Smooth muscle cell (in vitro differentiated cells): Measurements from ENCODE around the gene DNAH8. TPM values are rescaled to one million over a fixed set of nuclear protein-coding genes. Genes with fewer than 3 reads are reported as not detected.

Experiments
- DNase-seq: peaks from one replicate; lab custom pipeline; 2025; ENCODE audit not compliant: unreplicated experiment; lab: John Stamatoyannopoulos, UW
- H2AFZ ChIP-seq: fragments of 200-600 bp; sonication (generic); 2 replicates; pipeline ENCODE4 v1.6.0; 2016; ENCODE audit warnings: antibody characterized with exemption, low read depth, mild to moderate bottlenecking
- H3F3A ChIP-seq: fragments of 200-600 bp; sonication (generic); 2 replicates; pipeline ENCODE4 v1.6.0; 2017; ENCODE audit warnings: antibody characterized with exemption, low read depth
- H3K27ac ChIP-seq: fragments of 200-600 bp; sonication (generic); 2 replicates; pipeline ENCODE4 v1.5.1; 2016; ENCODE audit warnings: low read depth, mild to moderate bottlenecking
- H3K27me3 ChIP-seq: fragments of 200-600 bp; sonication (generic); 2 replicates; pipeline ENCODE4 v1.6.1; 2016; ENCODE audit warnings: low read depth, mild to moderate bottlenecking
- H3K36me3 ChIP-seq: fragments of 200-600 bp; sonication (generic); 2 replicates; pipeline ENCODE4 v1.5.1; 2016; ENCODE audit warnings: low read depth
- H3K4me1 ChIP-seq: fragments of 200-600 bp; sonication (generic); 2 replicates; pipeline ENCODE4 v1.5.1; 2016; ENCODE audit warnings: low read depth
- H3K4me2 ChIP-seq: fragments of 200-600 bp; sonication (generic); 2 replicates; pipeline ENCODE4 v1.6.0; 2016; ENCODE audit warnings: mild to moderate bottlenecking
- H3K4me3 ChIP-seq: fragments of 200-600 bp; sonication (generic); 2 replicates; pipeline ENCODE4 v1.5.1; 2016; ENCODE audit warnings: mild to moderate bottlenecking
- H3K79me2 ChIP-seq: fragments of 200-600 bp; sonication (generic); 2 replicates; pipeline ENCODE4 v1.6.0; 2016; ENCODE audit warnings: low read depth, mild to moderate bottlenecking
- H3K9ac ChIP-seq: fragments of 200-600 bp; sonication (generic); 2 replicates; pipeline ENCODE4 v1.6.0; 2016; ENCODE audit warnings: low read depth
- H3K9me3 ChIP-seq: fragments of 200-600 bp; sonication (generic); replicated peaks from 2 replicates; pipeline ENCODE4 v1.5.1; 2016; ENCODE audit warnings: low read depth
- H4K20me1 ChIP-seq: fragments of 200-600 bp; sonication (generic); 2 replicates; pipeline ENCODE4 v1.6.0; 2016; ENCODE audit warnings: low read depth
- WGBS: methylation state at CpG from one replicate; pipeline ENCODE4 v1.1.7; 2016; ENCODE audit warnings: low lambda C conversion rate; 5-methylcytosine and 5-hydroxymethylcytosine counted together
- polyA plus RNA-seq: library from polyadenylated mRNA; unstranded; fragments of >200 nt; fragmentation: Nextera tagmentation; extraction: Ambion mirVana; gene quantifications from 2 replicates; pipeline ENCODE4 v1.2.1, GENCODE V29; 2016
- total RNA-seq: library from RNA; depleted of rRNA; stranded (reverse); fragments of >200 nt; gene quantifications from 2 replicates; pipeline ENCODE4 v1.2.3, GENCODE V29; 2014
- TF ChIP-seq, protein P1 (sequence below): fragments of 200-600 bp; sonication (generic); IDR thresholded peaks from 2 replicates; pipeline ENCODE4 v1.5.1; 2017; ENCODE audit warnings: borderline replicate concordance, mild to moderate bottlenecking, antibody characterized with exemption; ENCODE audit not compliant: insufficient read depth, poor library complexity, severe bottlenecking

The DNAH8 gene
- total and polyA plus RNA-seq, 2 experiments from 2014 or later = not detected

DNA sequence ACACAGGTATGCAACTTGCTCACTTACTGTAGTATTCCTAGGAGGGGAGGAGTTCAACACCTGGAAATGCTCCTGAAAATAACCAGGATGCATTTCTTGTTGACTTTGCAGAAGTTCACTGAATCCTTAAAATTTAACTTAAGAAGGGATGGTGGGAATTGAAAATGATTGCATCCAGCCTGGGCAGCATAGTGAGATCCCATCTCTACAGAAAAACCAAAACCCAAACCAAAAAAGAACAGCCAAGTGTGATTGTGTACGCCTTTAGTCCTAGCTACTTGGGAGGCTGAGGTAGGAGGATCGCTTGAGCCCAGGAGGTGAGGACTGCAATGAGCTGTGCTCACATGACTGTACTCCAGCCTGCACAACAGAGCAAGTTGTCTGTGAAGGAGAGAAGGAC lies 1.7 kb downstream of the DNAH8 start:
- H4K20me1 ChIP-seq = no peaks in the 10 kb centered on the region
- whole genome bisulfite sequencing = 96% methylated on average over 2 of the region's 2 CpGs
- no peaks in the 10 kb centered on the region for H3K27me3 ChIP-seq
- no peaks in the 10 kb centered on the region for H3K4me1 ChIP-seq
- DNase-seq = no peak
- TF ChIP-seq, protein P1, sequence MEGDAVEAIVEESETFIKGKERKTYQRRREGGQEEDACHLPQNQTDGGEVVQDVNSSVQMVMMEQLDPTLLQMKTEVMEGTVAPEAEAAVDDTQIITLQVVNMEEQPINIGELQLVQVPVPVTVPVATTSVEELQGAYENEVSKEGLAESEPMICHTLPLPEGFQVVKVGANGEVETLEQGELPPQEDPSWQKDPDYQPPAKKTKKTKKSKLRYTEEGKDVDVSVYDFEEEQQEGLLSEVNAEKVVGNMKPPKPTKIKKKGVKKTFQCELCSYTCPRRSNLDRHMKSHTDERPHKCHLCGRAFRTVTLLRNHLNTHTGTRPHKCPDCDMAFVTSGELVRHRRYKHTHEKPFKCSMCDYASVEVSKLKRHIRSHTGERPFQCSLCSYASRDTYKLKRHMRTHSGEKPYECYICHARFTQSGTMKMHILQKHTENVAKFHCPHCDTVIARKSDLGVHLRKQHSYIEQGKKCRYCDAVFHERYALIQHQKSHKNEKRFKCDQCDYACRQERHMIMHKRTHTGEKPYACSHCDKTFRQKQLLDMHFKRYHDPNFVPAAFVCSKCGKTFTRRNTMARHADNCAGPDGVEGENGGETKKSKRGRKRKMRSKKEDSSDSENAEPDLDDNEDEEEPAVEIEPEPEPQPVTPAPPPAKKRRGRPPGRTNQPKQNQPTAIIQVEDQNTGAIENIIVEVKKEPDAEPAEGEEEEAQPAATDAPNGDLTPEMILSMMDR = no peak
- no peaks in the 10 kb centered on the region for H3K79me2 ChIP-seq
- no peak overlapping the region for H3K4me3 ChIP-seq
- no peak overlapping the region for H2AFZ ChIP-seq
- no peaks in the 10 kb centered on the region for H3K9me3 ChIP-seq
- no peaks in the 10 kb centered on the region for H3F3A ChIP-seq
- H3K4me2 ChIP-seq = no peak overlapping the region
- H3K9ac ChIP-seq = no peak overlapping the region
- H3K27ac ChIP-seq = no peak overlapping the region
- no peaks in the 10 kb centered on the region for H3K36me3 ChIP-seq

DNA sequence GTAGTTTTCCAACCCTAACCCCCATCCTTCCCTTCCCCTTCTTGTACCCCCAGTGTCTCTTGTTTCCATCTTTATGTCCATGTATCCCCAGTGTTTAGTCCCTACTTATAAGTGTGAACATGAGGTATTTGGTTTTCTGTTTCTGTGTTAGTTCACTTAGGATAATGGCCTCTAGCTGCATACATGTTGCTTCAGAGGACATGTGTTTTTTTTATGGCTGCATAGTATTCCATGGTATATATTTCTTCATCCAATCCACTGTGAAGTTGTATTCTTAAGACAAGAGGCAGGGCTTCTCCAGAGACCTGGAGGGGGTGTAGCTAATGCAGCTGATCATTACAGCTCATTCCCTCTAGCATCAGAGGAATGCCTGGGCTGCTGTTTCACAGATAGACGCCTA lies 4.2 kb downstream of the DNAH8 start:
- H3K4me3 ChIP-seq = no peak overlapping the region
- no peaks in the 10 kb centered on the region for H3K4me1 ChIP-seq
- H3K27me3 ChIP-seq = no peaks in the 10 kb centered on the region
- no peaks in the 10 kb centered on the region for H3F3A ChIP-seq
- H3K9ac ChIP-seq = no peak overlapping the region
- no peaks in the 10 kb centered on the region for H3K9me3 ChIP-seq
- DNase-seq = no peak
- no peaks in the 10 kb centered on the region for H3K36me3 ChIP-seq
- H2AFZ ChIP-seq = no peak overlapping the region
- H3K79me2 ChIP-seq = no peaks in the 10 kb centered on the region
- no peak overlapping the region for H3K27ac ChIP-seq
- 89% methylated on average over 1 of the region's 1 CpG for WGBS
- TF ChIP-seq, protein P1 = no peak
- H3K4me2 ChIP-seq = no peak overlapping the region
- no peaks in the 10 kb centered on the region for H4K20me1 ChIP-seq

DNA sequence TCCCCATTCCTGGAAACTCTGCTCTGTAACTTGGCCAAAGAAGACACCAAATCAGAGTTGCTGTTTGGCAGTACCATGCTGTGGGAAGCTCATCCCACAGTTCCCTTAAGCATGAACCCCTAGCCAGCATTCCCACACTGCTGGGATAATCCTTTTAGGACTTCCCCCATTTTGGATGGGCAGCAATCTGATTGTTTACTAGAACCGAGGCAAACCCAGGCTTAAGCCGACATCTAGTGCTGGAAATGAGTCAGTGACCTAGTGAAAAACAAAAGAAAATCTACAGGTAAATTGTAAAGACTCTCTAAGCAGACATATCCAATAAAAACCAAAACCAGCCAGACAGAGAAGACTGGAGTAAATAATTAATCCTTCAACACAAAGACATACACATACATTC lies 5.2 kb downstream of the DNAH8 start:
- Histone ChIP-seq H3F3A (no peaks in the 10 kb centered on the region), H3K36me3 (no peaks in the 10 kb centered on the region), H3K4me2 (no peak overlapping the region), H3K79me2 (no peaks in the 10 kb centered on the region), H4K20me1 (no peaks in the 10 kb centered on the region), H3K9me3 (no peaks in the 10 kb centered on the region), H3K4me1 (no peaks in the 10 kb centered on the region), H2AFZ (no peak overlapping the region), H3K27me3 (no peaks in the 10 kb centered on the region), H3K27ac (no peak overlapping the region), H3K9ac (no peak overlapping the region), H3K4me3 (no peak overlapping the region)
- 24% methylated on average over 2 of the region's 2 CpGs for WGBS
- TF ChIP-seq, protein P1 = no peak
- no peak for DNase-seq

DNA sequence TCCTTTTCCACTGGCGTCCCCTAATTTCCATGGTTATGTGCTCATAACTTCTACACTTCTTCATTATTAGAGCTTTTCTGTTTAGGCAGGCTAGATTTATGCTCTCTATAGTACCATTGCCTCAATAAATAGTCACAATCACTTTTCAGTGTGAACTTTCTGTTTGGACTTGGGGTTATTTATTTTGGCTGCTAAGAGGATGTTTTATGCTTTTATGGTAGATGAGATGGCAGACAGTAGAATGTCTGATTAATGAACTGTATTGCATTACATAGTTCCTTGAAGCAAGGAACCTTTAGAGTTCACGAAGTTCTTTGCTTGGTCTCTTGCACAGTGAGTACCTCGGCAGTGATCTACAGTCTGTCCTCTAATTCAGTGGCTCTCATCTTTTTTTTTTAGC lies 6.9 kb downstream of the DNAH8 start:
- Histone ChIP-seq H2AFZ (no peak overlapping the region), H3K4me2 (no peak overlapping the region), H4K20me1 (no peaks in the 10 kb centered on the region), H3K36me3 (no peaks in the 10 kb centered on the region), H3K27ac (no peak overlapping the region), H3K27me3 (no peaks in the 10 kb centered on the region), H3K9me3 (no peaks in the 10 kb centered on the region), H3K4me1 (no peaks in the 10 kb centered on the region), H3K9ac (no peak overlapping the region), H3K79me2 (no peaks in the 10 kb centered on the region), H3F3A (no peaks in the 10 kb centered on the region), H3K4me3 (no peak overlapping the region)
- TF ChIP-seq, protein P1 = no peak
- DNase-seq = no peak
- WGBS = 85% methylated on average over 3 of the region's 3 CpGs
